Spleen (tissue), 11 donors: ENCODE data around the gene RAD52. TPM values are rescaled to one million over a fixed set of nuclear protein-coding genes. Genes with fewer than 3 reads are reported as not detected.

Source experiments
- DNase-seq: peaks from one replicate; pipeline ENCODE4 v3.0.0-alpha.2; 2020
- H3K27ac ChIP-seq, 8 donors: fragments of 200-600 bp; sonication (generic) in 7 of 8; 1 replicate in 4 of 8; 2 replicates in 4 of 8; pipeline versions ENCODE4 v1.5.0 to v1.8.0; 2016 to 2021; ENCODE audit warnings: inconsistent platforms in 4 of 8, mild to moderate bottlenecking in 4 of 8, moderate library complexity in 1 of 8
- H3K27me3 ChIP-seq, 7 donors: fragments of 200-600 bp; sonication (generic) in 6 of 7; replicated peaks in 1 of 7; 1 replicate in 4 of 7; 2 replicates in 3 of 7; pipeline versions ENCODE4 v1.5.0 to v1.8.0; 2016 to 2021; ENCODE audit warnings: inconsistent platforms in 3 of 7, mild to moderate bottlenecking in 1 of 7
- H3K36me3 ChIP-seq, 6 donors: fragments of 200-600 bp; sonication (generic) in 5 of 6; 1 replicate in 4 of 6; 2 replicates in 2 of 6; pipeline versions ENCODE4 v1.5.0 to v1.8.0; 2016 to 2021; ENCODE audit warnings: inconsistent platforms in 2 of 6
- H3K4me1 ChIP-seq, 6 donors: fragments of 200-600 bp; sonication (generic) in 5 of 6; 1 replicate in 3 of 6; 2 replicates in 3 of 6; pipeline versions ENCODE4 v1.5.0 to v1.8.0; 2016 to 2021; ENCODE audit warnings: inconsistent platforms in 3 of 6
- H3K4me3 ChIP-seq, 8 donors: fragments of 200-600 bp; sonication (generic) in 7 of 8; 1 replicate in 4 of 8; 2 replicates in 4 of 8; pipeline versions ENCODE4 v1.5.0 to v1.8.0; 2016 to 2021; ENCODE audit warnings: inconsistent platforms in 4 of 8, mild to moderate bottlenecking in 4 of 8, moderate library complexity in 2 of 8
- H3K9me3 ChIP-seq, 8 donors: fragments of 200-600 bp; sonication (generic) in 7 of 8; 1 replicate in 4 of 8; 2 replicates in 4 of 8; pipeline versions ENCODE4 v1.5.0 to v1.8.0; 2016 to 2021; ENCODE audit warnings: inconsistent platforms in 4 of 8
- POLR2A ChIP-seq, 3 donors: fragments of 450-650 bp; IDR thresholded peaks; one replicate each; pipeline ENCODE4 v1.5.1; 2017; ENCODE audit warnings: antibody characterized with exemption in 3 of 3, mild to moderate bottlenecking in 1 of 3
- POLR2AphosphoS5 ChIP-seq, 3 donors: sonication (generic); formaldehyde crosslinking; IDR thresholded peaks; one replicate each; pipeline ENCODE4 v1.5.1; 2017; ENCODE audit warnings: antibody characterized with exemption in 3 of 3
- WGBS, 5 donors: extraction: QIAGEN DNeasy Blood & Tissue Kit in 3 of 5; methylation state at CpG; one replicate each; pipeline versions ENCODE4 v1.1.5 to v1.1.7; 2013 to 2018; 5-methylcytosine and 5-hydroxymethylcytosine counted together
- intact Hi-C: fragments of 100-400 bp; cut with DNase I; formaldehyde crosslinking; loops from one replicate; pipeline ENCODE4 v1.15.0; 2023; ENCODE audit warnings: low total_unique reads
- polyA plus RNA-seq, 3 donors: library from polyadenylated mRNA; stranded (reverse); fragments of 200-250 nt; gene quantifications; one replicate each; pipeline ENCODE4 v1.2.1, GENCODE V29; 2013
- total RNA-seq, 7 donors: library from RNA; depleted of rRNA in 3 of 7; stranded (reverse); fragments of >200 nt in 3 of 7; fragmentation: NEBNext Ultra II Directional in 4 of 7; extraction: Animal tissue kit (Norgen Biotek cat#: 25700) in 4 of 7; gene quantifications; one replicate each; pipeline versions ENCODE4 v1.1.0 to v1.2.1, GENCODE V29; 2016 to 2021
- TF ChIP-seq, protein P1 (sequence below), 11 experiments: fragments of 200-600 bp in 7 of 11; fragments of 450-650 bp in 4 of 11; sonication (generic) in 4 of 11; IDR thresholded peaks in 8 of 11; conservative IDR thresholded peaks in 3 of 11; 1 replicate in 7 of 11; 2 replicates in 4 of 11; pipeline versions ENCODE4 v1.4.0 to v1.8.0; 2016 to 2021; ENCODE audit warnings: antibody characterized with exemption in 11 of 11, inconsistent platforms in 4 of 11, mild to moderate bottlenecking in 1 of 11
- donor health status: healthy with polysubstance abuse.
- donor health status: DM: no; HTN: no; CAD: no; lungs with moderate emphysema.
- donor health status: DM: no; HTN: no; CAD: no.
- donor health status: Bipolar disorder and iron deficiency.
- donor health status: healthy.
- donor health status: DM: no; HTN: no; CAD: no.
- donor health status: DM: yes; HTN: yes; CAD: no.

RAD52 gene
- total and polyA plus RNA-seq, 10 donors, result 4.6 to 19.5 (median 13.2) TPM

DNA sequence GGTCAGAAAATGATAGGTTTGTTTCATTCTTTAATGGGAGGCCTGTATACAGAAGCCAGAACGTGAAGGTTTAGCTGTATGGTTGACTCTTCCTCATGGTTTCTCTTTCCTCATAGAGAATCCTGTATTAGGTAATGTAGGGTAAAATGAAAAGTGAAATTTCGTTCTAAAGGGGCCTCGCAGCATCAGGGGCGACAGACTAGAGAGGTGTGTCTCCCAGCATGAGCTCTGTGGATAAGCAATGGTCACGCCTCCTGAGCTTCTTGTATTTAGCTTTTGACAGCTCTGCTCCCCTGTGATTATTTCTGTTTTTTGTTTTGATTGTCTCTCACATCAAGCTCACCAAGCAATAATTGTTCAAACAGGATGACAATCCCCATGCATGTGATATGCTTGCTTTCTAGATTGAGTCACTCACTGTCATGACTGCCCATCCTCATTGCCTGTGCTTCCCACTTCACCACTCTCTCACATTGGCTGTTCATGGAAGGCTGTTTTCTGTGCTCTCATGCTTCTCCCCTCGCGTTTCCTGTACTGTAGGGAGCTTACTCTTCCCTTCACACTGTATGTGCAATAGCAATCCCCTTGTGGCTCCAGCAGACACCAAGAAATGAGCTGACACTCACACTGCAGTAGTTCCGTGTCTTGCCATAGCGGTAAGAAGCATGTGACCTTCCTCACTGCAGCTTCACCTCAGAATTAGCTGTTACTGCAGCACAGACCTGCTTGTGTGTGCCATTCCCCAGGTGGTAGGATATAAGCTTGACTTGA is 44.0 kb downstream of the RAD52 start:
- Histone ChIP-seq H3K27ac (peak overlapping the region in 3 of 8 donors; percentile 15 to 41 (median 29)), H3K36me3 (peaks cover 8 to 100% (median 92%) of the 10 kb centered on the region in 6 donors), H3K9me3 (no peaks in the 10 kb centered on the region), H3K4me3 (no peak overlapping the region), H3K4me1 (peaks cover 0 to 43% (median 18%) of the 10 kb centered on the region in 6 donors), H3K27me3 (no peaks in the 10 kb centered on the region)
- DNase-seq, result no peak
- WGBS, 5 donors, result 63 to 77% (median 72%) methylated on average over 9 of the region's 9 CpGs
- TF ChIP-seq POLR2A (IDR thresholded peaks at IDR 0.05), result no peak
- peak in 2 of 3 donors; percentile 11 to 41 for TF ChIP-seq POLR2AphosphoS5 (IDR thresholded peaks at IDR 0.05)
- intact Hi-C loops, result no loop called here

DNA sequence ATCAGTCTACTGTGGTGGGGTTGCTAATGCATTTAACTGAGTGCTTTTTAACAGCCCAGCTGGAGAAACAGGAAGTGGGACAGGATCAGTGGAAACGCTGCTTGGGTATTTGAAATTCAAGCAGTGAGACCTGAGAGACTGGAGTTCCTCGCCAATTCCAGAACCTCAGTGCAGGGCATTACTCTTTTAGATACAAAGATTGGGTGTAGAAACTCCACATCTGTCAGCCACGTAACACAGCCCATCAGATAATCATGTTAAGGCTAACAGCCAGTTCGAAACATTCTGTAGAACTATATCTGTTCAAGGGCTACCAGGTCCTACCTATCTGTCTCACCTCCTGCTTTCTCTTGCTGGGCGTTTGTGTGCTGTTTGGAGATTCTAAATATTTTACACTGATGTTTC is 45.5 kb downstream of the RAD52 start:
- H3K4me3 ChIP-seq, result no peak overlapping the region
- no peak for TF ChIP-seq POLR2AphosphoS5 (IDR thresholded peaks at IDR 0.05)
- TF ChIP-seq, protein P1, sequence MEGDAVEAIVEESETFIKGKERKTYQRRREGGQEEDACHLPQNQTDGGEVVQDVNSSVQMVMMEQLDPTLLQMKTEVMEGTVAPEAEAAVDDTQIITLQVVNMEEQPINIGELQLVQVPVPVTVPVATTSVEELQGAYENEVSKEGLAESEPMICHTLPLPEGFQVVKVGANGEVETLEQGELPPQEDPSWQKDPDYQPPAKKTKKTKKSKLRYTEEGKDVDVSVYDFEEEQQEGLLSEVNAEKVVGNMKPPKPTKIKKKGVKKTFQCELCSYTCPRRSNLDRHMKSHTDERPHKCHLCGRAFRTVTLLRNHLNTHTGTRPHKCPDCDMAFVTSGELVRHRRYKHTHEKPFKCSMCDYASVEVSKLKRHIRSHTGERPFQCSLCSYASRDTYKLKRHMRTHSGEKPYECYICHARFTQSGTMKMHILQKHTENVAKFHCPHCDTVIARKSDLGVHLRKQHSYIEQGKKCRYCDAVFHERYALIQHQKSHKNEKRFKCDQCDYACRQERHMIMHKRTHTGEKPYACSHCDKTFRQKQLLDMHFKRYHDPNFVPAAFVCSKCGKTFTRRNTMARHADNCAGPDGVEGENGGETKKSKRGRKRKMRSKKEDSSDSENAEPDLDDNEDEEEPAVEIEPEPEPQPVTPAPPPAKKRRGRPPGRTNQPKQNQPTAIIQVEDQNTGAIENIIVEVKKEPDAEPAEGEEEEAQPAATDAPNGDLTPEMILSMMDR (IDR thresholded peaks at IDR 0.05 in 8 of 11, conservative IDR thresholded peaks at IDR 0.05 in 3 of 11), result no peak
- TF ChIP-seq POLR2A (IDR thresholded peaks at IDR 0.05), result no peak
- H3K27ac ChIP-seq, result peak overlapping the region in 2 of 8 donors; percentile 5 to 28
- no peaks in the 10 kb centered on the region for H3K27me3 ChIP-seq
- H3K9me3 ChIP-seq, result no peaks in the 10 kb centered on the region
- H3K4me1 ChIP-seq, result peaks cover 0 to 40% (median 18%) of the 10 kb centered on the region in 6 donors
- intact Hi-C loops, result no loop called here
- H3K36me3 ChIP-seq, result peaks cover 8 to 100% (median 93%) of the 10 kb centered on the region in 6 donors
- WGBS, 5 donors, result 67 to 73% (median 71%) methylated on average over 5 of the region's 5 CpGs
- DNase-seq, result no peak

DNA sequence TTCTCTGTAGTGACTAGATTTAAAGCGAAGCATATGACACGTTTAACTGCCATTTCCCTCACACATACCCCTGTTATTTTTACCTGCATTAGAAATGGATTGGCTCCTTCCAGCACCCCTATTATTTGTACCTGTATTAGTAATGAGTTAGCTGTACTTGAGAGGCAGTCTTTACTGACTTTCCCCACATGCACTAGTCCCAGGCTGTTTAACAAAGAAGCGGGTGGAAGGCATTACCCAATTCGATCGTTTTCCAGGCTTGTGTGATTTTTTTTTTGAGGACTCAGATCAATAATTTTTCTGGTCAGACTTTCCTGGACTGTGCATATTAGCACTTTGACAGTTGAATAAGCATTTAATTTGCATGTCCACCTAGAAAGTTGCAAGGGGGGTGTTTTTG is 46.4 kb downstream of the RAD52 start:
- WGBS, 5 donors, result 82 to 88% (median 87%) methylated on average over 5 of the region's 5 CpGs
- intact Hi-C loops, result no loop called here
- peak overlapping the region in 1 of 8 donors; percentile 28 for H3K27ac ChIP-seq
- no peaks in the 10 kb centered on the region for H3K9me3 ChIP-seq
- TF ChIP-seq POLR2AphosphoS5 (IDR thresholded peaks at IDR 0.05) (no peak), POLR2A (IDR thresholded peaks at IDR 0.05) (no peak)
- TF ChIP-seq, protein P1 (IDR thresholded peaks at IDR 0.05 in 8 of 11, conservative IDR thresholded peaks at IDR 0.05 in 3 of 11), result no peak
- H3K4me3 ChIP-seq, result no peak overlapping the region
- no peaks in the 10 kb centered on the region for H3K27me3 ChIP-seq
- DNase-seq, result no peak
- H3K4me1 ChIP-seq, result peaks cover 0 to 40% (median 18%) of the 10 kb centered on the region in 6 donors
- peaks cover 5 to 100% (median 91%) of the 10 kb centered on the region in 6 donors for H3K36me3 ChIP-seq

DNA sequence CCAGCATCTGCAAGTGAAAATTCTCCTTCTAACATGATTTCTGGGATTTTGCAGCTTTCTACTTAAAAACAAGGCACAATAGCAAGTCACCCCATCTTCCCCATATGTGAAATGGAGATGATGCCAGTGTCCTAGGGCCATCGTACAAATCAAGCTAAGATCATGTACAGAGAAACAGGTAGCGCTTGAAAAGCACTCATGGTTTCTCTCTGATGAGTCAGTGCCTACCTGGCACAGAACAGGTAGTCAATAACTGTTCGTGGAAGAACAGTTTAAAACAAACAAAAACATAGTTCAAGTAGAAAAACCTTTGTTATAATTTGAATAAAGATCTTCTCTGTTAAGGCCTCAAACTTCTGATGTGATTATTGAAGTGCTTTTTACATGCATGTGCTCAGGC is 46.9 kb downstream of the RAD52 start:
- Histone ChIP-seq H3K4me1 (peaks cover 0 to 40% (median 18%) of the 10 kb centered on the region in 6 donors), H3K4me3 (no peak overlapping the region), H3K27me3 (no peaks in the 10 kb centered on the region), H3K36me3 (peaks cover 6 to 100% (median 91%) of the 10 kb centered on the region in 6 donors), H3K9me3 (no peaks in the 10 kb centered on the region), H3K27ac (no peak overlapping the region)
- intact Hi-C loops, result no loop called here
- DNase-seq, result no peak
- TF ChIP-seq POLR2A (IDR thresholded peaks at IDR 0.05) (no peak), POLR2AphosphoS5 (IDR thresholded peaks at IDR 0.05) (no peak)
- TF ChIP-seq, protein P1 (IDR thresholded peaks at IDR 0.05 in 8 of 11, conservative IDR thresholded peaks at IDR 0.05 in 3 of 11), result no peak
- WGBS, 5 donors, result 94 to 96% (median 94%) methylated on average over 3 of the region's 3 CpGs
